NK-92 (cell line): ENCODE measurements around the gene THSD4.

ENCODE experiments used
- DNase-seq: peaks from one replicate; lab custom pipeline; 2025; ENCODE audit not compliant: unreplicated experiment; lab: John Stamatoyannopoulos, UW

Gene THSD4

DNA sequence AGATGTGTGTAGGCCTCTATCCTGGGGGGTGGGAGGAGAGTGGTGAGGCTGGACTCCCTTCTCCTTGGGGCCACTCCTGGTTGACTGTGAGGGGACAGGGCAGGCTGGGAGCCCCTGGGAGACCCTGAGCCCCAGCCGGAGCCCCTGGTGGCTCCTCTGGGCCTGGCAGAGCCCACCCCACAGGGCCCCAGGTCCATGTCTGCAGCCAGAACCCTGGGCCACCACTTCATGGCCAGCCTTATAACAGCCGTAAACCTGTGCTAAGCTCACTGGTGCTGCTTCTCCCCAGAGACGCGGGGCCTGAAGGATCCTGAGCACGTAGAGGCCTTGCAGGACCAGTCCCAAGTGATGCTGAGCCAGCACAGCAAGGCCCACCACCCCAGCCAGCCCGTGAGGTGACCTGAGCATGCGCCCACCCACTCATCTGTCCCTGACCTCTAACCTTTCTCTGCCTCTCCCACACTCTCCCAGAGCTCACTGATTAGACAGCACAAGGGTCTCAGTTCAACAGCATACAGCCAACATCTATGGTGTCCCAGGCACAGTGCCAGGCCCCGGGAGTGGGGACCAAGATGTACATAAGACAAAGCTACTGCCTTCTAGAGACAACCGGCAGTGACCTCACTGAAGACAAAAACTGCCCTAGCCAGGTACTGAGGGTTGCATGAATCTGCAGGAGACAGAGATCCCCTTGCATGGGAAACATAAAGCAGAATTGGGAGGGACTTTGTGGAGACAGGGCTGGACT lies 698.6 kb downstream of the THSD4 start:
- DNase-seq, result no peak

DNA sequence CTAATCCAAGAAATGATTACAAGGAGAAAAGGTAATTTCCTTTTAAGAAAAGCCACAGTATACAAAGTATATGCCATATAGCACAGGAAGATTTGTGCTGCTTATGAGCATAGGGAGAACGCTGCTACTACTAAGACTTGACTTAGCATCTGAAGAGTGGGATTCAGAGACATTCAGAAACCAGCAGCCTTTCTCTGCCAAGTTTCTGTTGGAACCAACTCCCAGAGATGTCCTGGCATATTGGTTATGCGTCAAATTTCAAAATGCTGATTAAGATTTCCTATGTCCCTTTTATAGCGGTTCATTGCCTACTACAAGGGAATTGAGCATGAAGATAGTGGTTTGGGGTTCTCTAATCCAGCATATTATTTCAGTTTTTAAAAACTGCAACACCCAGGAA lies 700.0 kb downstream of the THSD4 start:
- no peak for DNase-seq

DNA sequence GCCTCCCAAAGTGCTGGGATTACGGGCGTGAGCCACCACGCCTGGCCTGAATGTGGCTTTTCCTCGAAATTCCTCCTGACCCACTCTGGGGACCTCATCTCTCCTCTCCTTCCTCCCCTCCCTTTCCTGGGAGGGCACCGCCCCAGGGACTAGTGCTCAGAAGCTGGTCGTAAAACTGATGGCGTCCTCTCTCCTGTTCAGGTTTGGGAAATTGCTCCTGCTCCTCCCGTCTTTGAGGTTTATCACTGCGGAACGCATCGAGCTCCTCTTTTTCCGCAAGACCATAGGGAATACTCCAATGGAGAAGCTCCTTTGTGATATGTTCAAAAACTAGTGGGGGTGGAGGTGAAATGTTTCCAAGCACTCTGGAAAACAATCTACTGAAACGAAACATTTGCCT lies 702.1 kb downstream of the THSD4 start:
- DNase-seq, result no peak

DNA sequence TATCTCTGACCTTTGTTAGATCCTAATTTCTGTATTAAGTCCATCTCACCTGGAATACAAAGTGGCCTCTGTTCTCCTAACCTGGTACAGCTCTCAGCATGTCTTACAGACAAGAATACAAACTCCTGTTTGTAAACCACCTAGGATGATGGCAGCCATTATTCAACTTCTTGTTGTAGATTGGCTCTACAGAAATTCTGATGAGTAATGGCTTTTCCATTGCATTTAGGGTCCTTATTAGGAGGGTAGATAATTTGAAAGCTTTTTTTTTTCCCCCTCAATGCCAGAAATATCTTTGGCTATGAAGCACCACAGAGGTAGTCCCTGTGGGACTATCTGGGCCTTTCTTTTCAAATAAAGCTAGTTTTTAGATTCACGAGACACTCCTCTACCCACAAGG lies 704.9 kb downstream of the THSD4 start:
- DNase-seq, result no peak

DNA sequence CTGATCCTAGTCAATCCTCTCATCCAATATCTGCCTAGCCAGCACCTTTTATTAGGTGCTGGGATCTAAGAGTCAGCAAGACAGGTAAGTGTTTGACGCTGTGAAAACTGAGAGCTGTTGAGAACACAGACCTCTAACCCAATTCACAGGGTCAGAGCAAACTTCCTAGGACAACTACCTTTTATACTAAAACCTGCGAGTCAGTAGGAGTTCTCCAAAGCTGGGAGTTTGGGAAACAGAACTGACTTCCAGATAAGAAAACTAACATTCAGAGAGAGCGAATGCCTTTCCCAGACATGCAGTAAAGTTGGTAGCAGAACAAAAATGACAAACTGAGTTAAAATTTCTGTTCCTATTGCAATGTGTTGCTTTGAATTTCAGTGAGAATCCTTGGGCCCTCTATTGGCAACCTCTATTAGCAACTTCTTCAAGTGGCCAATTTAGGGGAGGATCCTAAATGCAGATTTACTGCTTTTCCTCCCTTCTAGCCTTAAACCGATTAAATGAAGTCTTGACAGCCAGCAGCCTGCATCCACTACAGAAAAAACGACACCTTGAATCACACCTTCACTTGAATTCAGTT lies 706.4 kb downstream of the THSD4 start:
- DNase-seq, result no peak

DNA sequence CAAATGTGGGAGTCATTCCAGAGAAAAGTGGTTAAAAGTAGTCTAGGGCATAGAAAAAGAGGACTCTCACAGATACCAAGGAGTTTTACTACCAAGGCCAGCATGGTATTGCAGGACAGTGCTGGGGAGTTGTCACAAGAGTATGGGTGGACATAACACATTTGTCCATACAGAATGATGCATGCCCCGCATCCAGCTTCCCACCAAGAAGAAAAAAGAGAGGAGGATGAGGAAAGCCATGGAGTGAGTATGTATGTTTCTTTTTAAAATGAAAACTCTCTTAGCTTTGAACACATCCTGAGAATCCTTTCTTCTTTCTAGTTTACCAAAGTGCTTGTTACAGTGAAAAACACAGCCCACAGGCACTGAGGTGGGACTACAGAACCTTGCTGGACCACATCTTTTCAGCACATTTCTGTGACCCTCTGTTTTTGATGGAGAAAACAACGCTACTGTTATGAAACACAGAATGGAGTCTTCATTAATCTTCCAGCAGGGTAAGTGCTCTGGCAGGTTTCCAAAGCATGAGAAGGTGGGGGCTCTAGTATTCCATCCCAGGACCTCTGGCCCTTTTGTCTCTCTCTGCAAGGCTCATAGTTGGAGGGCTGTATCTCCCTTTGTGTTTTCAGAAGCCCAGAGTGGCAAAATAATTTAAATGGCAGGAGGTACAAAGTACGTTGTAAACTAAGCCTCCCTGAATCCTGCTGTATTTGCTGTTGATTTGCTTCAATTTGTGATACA lies 707.8 kb downstream of the THSD4 start:
- no peak for DNase-seq

- DNase-seq, result no peak
Observed at GRCh38 chr15:71823801-71824200, 708.5 kb downstream of the THSD4 start.

DNA sequence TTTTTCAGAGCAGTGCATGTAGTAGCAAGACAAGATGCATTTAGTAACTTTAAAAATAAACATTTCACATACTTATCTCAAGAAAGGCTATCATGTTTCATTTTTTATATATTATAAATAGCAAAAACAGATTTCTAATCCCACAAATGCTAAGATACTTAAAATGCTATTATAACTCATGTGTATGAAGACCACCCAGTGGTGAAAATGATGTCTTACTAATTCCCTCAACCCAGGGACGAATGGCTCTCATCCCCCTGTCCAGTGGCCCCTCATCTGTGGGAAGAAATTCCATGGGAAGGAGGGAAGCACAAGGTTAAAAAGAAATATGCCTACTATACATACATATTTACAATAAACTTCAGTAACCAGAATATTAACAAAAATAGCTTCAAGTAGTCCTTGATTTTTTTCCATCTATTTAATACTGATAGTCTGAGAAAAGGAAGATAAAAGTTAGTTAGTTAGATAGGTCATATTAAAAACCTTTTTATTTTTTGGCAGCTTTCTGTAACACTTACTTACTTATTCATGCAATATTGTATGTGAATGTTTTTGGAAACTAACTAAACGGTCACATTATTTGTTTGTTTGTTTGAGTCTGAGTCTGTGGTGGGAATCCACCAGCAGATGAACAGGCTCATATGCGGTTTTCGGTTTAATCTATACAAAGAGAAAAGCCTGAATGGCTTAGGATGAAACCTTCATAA lies 709.9 kb downstream of the THSD4 start:
- no peak for DNase-seq

- DNase-seq, result no peak
Observed at GRCh38 chr15:71826196-71826595, 710.9 kb downstream of the THSD4 start.

DNA sequence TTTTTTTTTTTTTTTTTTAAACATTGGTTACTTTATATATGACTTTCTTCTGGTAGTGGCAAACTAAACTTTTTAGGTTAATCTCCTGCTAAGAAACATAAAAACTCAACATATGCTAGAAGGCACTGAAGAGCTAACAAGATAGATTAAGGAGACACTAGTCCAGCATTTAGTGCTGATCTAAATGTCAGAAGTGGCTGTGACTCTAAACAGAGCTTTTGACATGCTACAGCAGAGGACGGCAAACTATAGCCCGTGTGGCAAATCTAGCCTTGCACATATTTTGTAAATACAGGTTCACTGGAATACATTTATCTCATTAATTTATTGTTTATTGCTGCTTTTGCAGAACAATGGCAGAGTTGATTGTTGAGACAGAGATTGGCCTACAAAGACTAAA lies 715.7 kb downstream of the THSD4 start:
- DNase-seq, result no peak
